Esophagus squamous epithelium (tissue), 4 donors: Measurements from ENCODE around the gene DOHH.

ENCODE experiments used
- POLR2A ChIP-seq, 4 donors: fragments of 450-650 bp; IDR thresholded peaks; one replicate each; pipeline ENCODE4 v1.6.1; 2017; ENCODE audit warnings: antibody characterized with exemption in 4 of 4, mild to moderate bottlenecking in 4 of 4, moderate library complexity in 3 of 4
- TF ChIP-seq, protein P1 (sequence below), 6 experiments: fragments of 450-650 bp in 4 of 6; fragments of 200-600 bp in 2 of 6; sonication (generic) in 2 of 6; IDR thresholded peaks; one replicate each; pipeline ENCODE4 v1.5.1; 2016 to 2019; ENCODE audit warnings: antibody characterized with exemption in 6 of 6, mild to moderate bottlenecking in 4 of 6, moderate library complexity in 4 of 6

- TF ChIP-seq, protein P1, sequence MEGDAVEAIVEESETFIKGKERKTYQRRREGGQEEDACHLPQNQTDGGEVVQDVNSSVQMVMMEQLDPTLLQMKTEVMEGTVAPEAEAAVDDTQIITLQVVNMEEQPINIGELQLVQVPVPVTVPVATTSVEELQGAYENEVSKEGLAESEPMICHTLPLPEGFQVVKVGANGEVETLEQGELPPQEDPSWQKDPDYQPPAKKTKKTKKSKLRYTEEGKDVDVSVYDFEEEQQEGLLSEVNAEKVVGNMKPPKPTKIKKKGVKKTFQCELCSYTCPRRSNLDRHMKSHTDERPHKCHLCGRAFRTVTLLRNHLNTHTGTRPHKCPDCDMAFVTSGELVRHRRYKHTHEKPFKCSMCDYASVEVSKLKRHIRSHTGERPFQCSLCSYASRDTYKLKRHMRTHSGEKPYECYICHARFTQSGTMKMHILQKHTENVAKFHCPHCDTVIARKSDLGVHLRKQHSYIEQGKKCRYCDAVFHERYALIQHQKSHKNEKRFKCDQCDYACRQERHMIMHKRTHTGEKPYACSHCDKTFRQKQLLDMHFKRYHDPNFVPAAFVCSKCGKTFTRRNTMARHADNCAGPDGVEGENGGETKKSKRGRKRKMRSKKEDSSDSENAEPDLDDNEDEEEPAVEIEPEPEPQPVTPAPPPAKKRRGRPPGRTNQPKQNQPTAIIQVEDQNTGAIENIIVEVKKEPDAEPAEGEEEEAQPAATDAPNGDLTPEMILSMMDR (IDR thresholded peaks at IDR 0.05), result peak in 1 of 6 experiments; percentile 13
- no peak for TF ChIP-seq POLR2A (IDR thresholded peaks at IDR 0.05)
Observed at GRCh38 chr19:3469638-3470499, 30.6 kb downstream of the DOHH start.
